T1000 (cell line): ENCODE measurements around the gene GATAD2A.

Source experiments
- DNase-seq: peaks from one replicate; lab custom pipeline; 2025; ENCODE audit warnings: mixed read lengths; lab: John Stamatoyannopoulos, UW

The GATAD2A gene

GRCh38 chr19:19421299-19421696 lies 15.8 kb downstream of the GATAD2A start:
- no peak for DNase-seq

- DNase-seq, result no peak
These were observed 16.7 kb downstream of the GATAD2A start for GRCh38 chr19:19422156-19422555.

- no peak for DNase-seq
These were observed 17.8 kb downstream of the GATAD2A start for GRCh38 chr19:19423322-19423721.

GRCh38 chr19:19425170-19425875 lies 19.8 kb downstream of the GATAD2A start:
- DNase-seq, result no peak

- no peak for DNase-seq
These were observed 20.7 kb downstream of the GATAD2A start for GRCh38 chr19:19426216-19426615.

GRCh38 chr19:19426799-19427198 lies 21.3 kb downstream of the GATAD2A start:
- no peak for DNase-seq

- DNase-seq, result no peak
These were observed 21.8 kb downstream of the GATAD2A start for GRCh38 chr19:19427302-19427701.

- DNase-seq, result no peak
These were observed 22.5 kb downstream of the GATAD2A start for GRCh38 chr19:19427944-19428343.

- DNase-seq, result no peak
These were observed 23.3 kb downstream of the GATAD2A start for GRCh38 chr19:19428746-19429145.

- DNase-seq, result no peak
These were observed 23.9 kb downstream of the GATAD2A start for GRCh38 chr19:19429361-19429760.

- DNase-seq, result no peak
These were observed 27.3 kb downstream of the GATAD2A start for GRCh38 chr19:19432732-19433131.

GRCh38 chr19:19433666-19434213 lies 28.3 kb downstream of the GATAD2A start:
- DNase-seq, result no peak

- no peak for DNase-seq
These were observed 29.1 kb downstream of the GATAD2A start for GRCh38 chr19:19434483-19435045.

- no peak for DNase-seq
These were observed 30.7 kb downstream of the GATAD2A start for GRCh38 chr19:19436137-19436691.

- DNase-seq, result no peak
These were observed 33.1 kb downstream of the GATAD2A start for GRCh38 chr19:19438366-19439175.

- no peak for DNase-seq
These were observed 33.7 kb downstream of the GATAD2A start for GRCh38 chr19:19439176-19439482.

GRCh38 chr19:19443283-19443682 lies 37.8 kb downstream of the GATAD2A start:
- DNase-seq, result no peak

GRCh38 chr19:19443902-19444680 lies 38.6 kb downstream of the GATAD2A start:
- no peak for DNase-seq

GRCh38 chr19:19444681-19445155 lies 39.2 kb downstream of the GATAD2A start:
- no peak for DNase-seq

GRCh38 chr19:19445288-19445687 lies 39.8 kb downstream of the GATAD2A start:
- DNase-seq, result no peak

GRCh38 chr19:19445911-19446361 lies 40.5 kb downstream of the GATAD2A start:
- DNase-seq, result no peak
